ENCODE measurements around the gene SKP2. TPM values are rescaled to one million over a fixed set of nuclear protein-coding genes. Genes with fewer than 3 reads are reported as not detected.

SKP2 gene
- total RNA-seq, 2 experiments from 2014 or later: 48.0 to 56.8 TPM

- ChIA-PET CTCF (interaction anchor here (0.6 to 1.4 kb wide), 3 partner anchors 11 to 190 kb away, joined by 4 read pairs; no protein-coding TSS in a partner anchor), POLR2A (interaction anchor here (0.6 kb wide), 1 partner anchor 22 kb away, joined by 3 read pairs; no protein-coding TSS in a partner anchor)
- no peak overlapping the region for H3K27ac Mint-ChIP-seq
- DNase-seq: no peak
- no peak overlapping the region for H3K4me3 Mint-ChIP-seq
- no peaks in the 10 kb centered on the region for H3K9me3 Mint-ChIP-seq (ENCODE audit: low read depth)
- H3K4me1 Mint-ChIP-seq: peaks cover 1% of the 10 kb centered on the region
- H3K27me3 Mint-ChIP-seq: no peaks in the 10 kb centered on the region
- no peak for ATAC-seq
- H3K36me3 Mint-ChIP-seq (ENCODE audit: low read depth): peaks cover 14% of the 10 kb centered on the region
- intact Hi-C loops (cut with DNase I, micrococcal nuclease): no loop called here
Observed at GRCh38 chr5:36228505-36228904, 76.6 kb downstream of the SKP2 start.

GRCh38 chr5:36230151-36230790, 78.4 kb downstream of the SKP2 start:
- Mint-ChIP-seq H3K27ac (no peak overlapping the region), H3K4me3 (no peak overlapping the region), H3K9me3 (ENCODE audit: low read depth) (no peaks in the 10 kb centered on the region), H3K36me3 (ENCODE audit: low read depth) (peaks cover 9% of the 10 kb centered on the region), H3K27me3 (no peaks in the 10 kb centered on the region), H3K4me1 (peaks cover 1% of the 10 kb centered on the region)
- ChIA-PET CTCF (interaction anchor here (1.0 to 1.3 kb wide), 5 partner anchors 12 to 77 kb away, joined by 3 to 4 read pairs (median 4); partner anchors contain the start of gene NADK2), POLR2A (interaction anchor here (0.6 kb wide), 1 partner anchor 61 kb away, joined by 3 read pairs; no protein-coding TSS in a partner anchor)
- ATAC-seq (no peak), DNase-seq (no peak)
- intact Hi-C loops (cut with DNase I, micrococcal nuclease): no loop called here

GRCh38 chr5:36232533-36232932, 80.6 kb downstream of the SKP2 start:
- intact Hi-C loops (cut with DNase I, micrococcal nuclease): no loop called here
- DNase-seq (no peak), ATAC-seq (no peak)
- Mint-ChIP-seq H3K4me3 (no peak overlapping the region), H3K9me3 (ENCODE audit: low read depth) (no peaks in the 10 kb centered on the region), H3K36me3 (ENCODE audit: low read depth) (peaks cover 2% of the 10 kb centered on the region), H3K27ac (no peak overlapping the region), H3K27me3 (no peaks in the 10 kb centered on the region), H3K4me1 (peaks cover 2% of the 10 kb centered on the region)
- ChIA-PET CTCF (no interaction called here), POLR2A (no interaction called here)

Small RNAs within 50 kb of the gene (microRNA-seq; reads per million reads assigned to microRNA genes)
- 7.4 reads per million, percentile 24 among the genes with 10 or more reads in this experiment for gene MIR580 (ENCODE audit: borderline replicate concordance)

Other genes with a start within 250 kb of the SKP2 start
- gene CAPSL, start 213.5 kb upstream of the SKP2 start, total RNA-seq: 1 to 10 TPM; 1.0 to 1.7 TPM
- not detected for gene UGT3A1, start 160.7 kb upstream of the SKP2 start, total RNA-seq
- not detected for gene UGT3A2, start 85.2 kb upstream of the SKP2 start, total RNA-seq
- 10 to 100 TPM in 1 of 2 experiments, 1 to 10 TPM in 1; 9.3 to 10.2 TPM for gene LMBRD2, start 224 bp upstream of the SKP2 start, total RNA-seq
- 10 to 100 TPM; 16.1 to 19.3 TPM for gene NADK2, start 89.8 kb downstream of the SKP2 start, total RNA-seq
- under 1 TPM; 0.07 to 0.16 TPM for gene RANBP3L, start 149.8 kb downstream of the SKP2 start, total RNA-seq

Data from activated CD4-positive, alpha-beta T cell treated with anti-CD3 and anti-CD28 coated beads for 36 hours (primary cell).